ENCODE results near the gene SDE2. TPM values are rescaled to one million over a fixed set of nuclear protein-coding genes. Genes with fewer than 3 reads are reported as not detected.

The SDE2 gene
- total and polyA plus RNA-seq, 2 donors (not counting 1 experiment from before 2014, with no cell fraction given): 10.0 to 26.0 TPM

- peak; percentile 90 for DNase-seq
Observed at GRCh38 chr1:226029093-226029496, 30.0 kb upstream of the SDE2 start.

More at GRCh38 chr1:226029093-226029496, 30.0 kb upstream of the SDE2 start:
- H3K27ac ChIP-seq (ENCODE audit: low read length in 2 of 2): peak overlapping the region; percentile 70 to 87
- no peaks in the 10 kb centered on the region for H4K20me1 ChIP-seq (ENCODE audit: control insufficient read depth, insufficient read depth, low read length, poor library complexity, severe bottlenecking)
- peak overlapping the region; percentile 31 for H2AFZ ChIP-seq (ENCODE audit: insufficient read depth, low read depth, low read length, poor library complexity, severe bottlenecking)
- ATAC-seq (ENCODE audit: low read depth): peak; percentile 92
- peak overlapping the region; percentile 81 for H3K4me3 Mint-ChIP-seq
- POLR2A ChIA-PET: interaction anchor here (0.6 to 3.8 kb wide), 11 partner anchors 12 to 333 kb away, joined by 3 to 102 read pairs (median 3); partner anchors contain the start of genes H3-3A and SDE2
- no peaks in the 10 kb centered on the region for H3K9me3 Mint-ChIP-seq (ENCODE audit: insufficient read depth)
- no peaks in the 10 kb centered on the region for H3K27me3 ChIP-seq (replicated peaks in 1 of 4; ENCODE audit: control extremely low read depth in 1 of 4, control insufficient read depth in 3 of 4, insufficient read depth in 4 of 4, low read length in 3 of 4)
- H3K27me3 Mint-ChIP-seq: no peaks in the 10 kb centered on the region
- CTCF ChIA-PET: interaction anchor here (0.6 to 4.1 kb wide), 17 partner anchors 12 to 378 kb away, joined by 3 to 22 read pairs (median 5); partner anchors contain the start of genes H3-3A, LIN9, PARP1 and SDE2
- peaks cover 44% of the 10 kb centered on the region for H3K4me1 Mint-ChIP-seq
- peak overlapping the region; percentile 97 for H3K27ac Mint-ChIP-seq
- no peak for TF ChIP-seq EZH2 (IDR thresholded peaks at IDR 0.05; ENCODE audit: borderline replicate concordance, insufficient read depth, low read depth, low read length, poor library complexity, severe bottlenecking)
- TF ChIP-seq CTCF (IDR thresholded peaks at IDR 0.05): no peak
- H3K4me2 ChIP-seq (replicated peaks; ENCODE audit: low read depth, low read length, poor library complexity, severe bottlenecking): peak overlapping the region; percentile 64
- H3K9me3 ChIP-seq (ENCODE audit: control extremely low read depth in 1 of 3, control insufficient read depth in 2 of 3, insufficient read depth in 1 of 3, low read length in 2 of 3): no peaks in the 10 kb centered on the region
- peak overlapping the region in 1 of 5 experiments; percentile 9 for H3K4me3 ChIP-seq (ENCODE audit: control extremely low read depth in 1 of 5, extremely low read depth in 1 of 5, insufficient read depth in 1 of 5, low read depth in 2 of 5, low read length in 4 of 5)
- no peaks in the 10 kb centered on the region for H3K36me3 ChIP-seq (replicated peaks in 1 of 2; ENCODE audit: control extremely low read depth in 1 of 2, control insufficient read depth in 1 of 2, extremely low read depth in 1 of 2, insufficient read depth in 2 of 2, low read length in 1 of 2)
- H3K9ac ChIP-seq (ENCODE audit: low read length): no peak overlapping the region
- peaks cover 34 to 35% of the 10 kb centered on the region in 2 donors for H3K4me1 ChIP-seq (ENCODE audit: control insufficient read depth in 2 of 2, insufficient read depth in 2 of 2, low read length in 2 of 2)
- no peaks in the 10 kb centered on the region for H3K79me2 ChIP-seq (ENCODE audit: control insufficient read depth, insufficient read depth, low read length)
- 0% methylated on average over 1 of the region's 7 CpGs for WGBS (ENCODE audit: insufficient coverage)
- intact Hi-C loops (cut with micrococcal nuclease): loop anchor here (1.0 kb wide), 2 partner anchors 27 to 33 kb away; partner anchors contain the start of gene H3-3A

Data from B cell (primary cell).